GM19467 (cell line): ENCODE results near the gene DEPDC1.
"Not testable (repeated sequence)": the region's sequence is repeated elsewhere in the genome, so short reads cannot be mapped to it uniquely, and the experiment has no call there.

Source experiments
- ATAC-seq: cut with Tn5 transposase; IDR thresholded peaks from one replicate; pipeline ENCODE4 v1.9.1; 2021; ENCODE audit warnings: mild to moderate bottlenecking, moderate library complexity; ENCODE audit not compliant: unreplicated experiment

The DEPDC1 gene

GRCh38 chr1:68476626-68477025 lies 20.3 kb downstream of the DEPDC1 start:
- ATAC-seq: not testable (repeated sequence)

GRCh38 chr1:68473060-68473459 lies 23.8 kb downstream of the DEPDC1 start:
- no peak for ATAC-seq

- ATAC-seq: no peak
Observed at GRCh38 chr1:68470388-68470970, 26.4 kb downstream of the DEPDC1 start.

GRCh38 chr1:68464891-68465290 lies 32.0 kb downstream of the DEPDC1 start:
- ATAC-seq: no peak

GRCh38 chr1:68460935-68461334 lies 35.9 kb downstream of the DEPDC1 start:
- no peak for ATAC-seq

- ATAC-seq: no peak
Observed at GRCh38 chr1:68459796-68460195, 37.1 kb downstream of the DEPDC1 start.

GRCh38 chr1:68459091-68459490 lies 37.8 kb downstream of the DEPDC1 start:
- no peak for ATAC-seq

- ATAC-seq: no peak
Observed at GRCh38 chr1:68456202-68456601, 40.7 kb downstream of the DEPDC1 start.

- no peak for ATAC-seq
Observed at GRCh38 chr1:68454534-68454933, 42.3 kb downstream of the DEPDC1 start.

GRCh38 chr1:68453060-68453670 lies 43.7 kb downstream of the DEPDC1 start:
- ATAC-seq: no peak

- ATAC-seq: no peak
Observed at GRCh38 chr1:68449901-68450300, 47.0 kb downstream of the DEPDC1 start, which contains the start of gene RPE65. Gene RPE65, minus strand, starts transcription at chr1:68449954. Its CDS starts 49 bp downstream, at chr1:68449905.

- ATAC-seq: no peak
Observed at GRCh38 chr1:68448365-68448764, 48.5 kb downstream of the DEPDC1 start.

GRCh38 chr1:68445709-68446108 lies 51.2 kb downstream of the DEPDC1 start:
- ATAC-seq: no peak

- ATAC-seq: peak; percentile 84
Observed at GRCh38 chr1:68442822-68443556, 53.9 kb downstream of the DEPDC1 start.

- no peak for ATAC-seq
Observed at GRCh38 chr1:68442006-68442405, 54.9 kb downstream of the DEPDC1 start.

GRCh38 chr1:68438310-68438709 lies 58.6 kb downstream of the DEPDC1 start:
- no peak for ATAC-seq

GRCh38 chr1:68433395-68433794 lies 63.5 kb downstream of the DEPDC1 start:
- ATAC-seq: no peak

GRCh38 chr1:68431076-68431475 lies 65.8 kb downstream of the DEPDC1 start:
- no peak for ATAC-seq

- no peak for ATAC-seq
Observed at GRCh38 chr1:68429233-68429808, 67.6 kb downstream of the DEPDC1 start.

- no peak for ATAC-seq
Observed at GRCh38 chr1:68426594-68426993, 70.3 kb downstream of the DEPDC1 start.
